ENCODE data around the gene ERN1. TPM values are rescaled to one million over a fixed set of nuclear protein-coding genes. Genes with fewer than 3 reads are reported as not detected.

The ERN1 gene
- total and polyA plus RNA-seq, 2 experiments from 2014 or later: 10.3 to 16.5 TPM

- no peaks in the 10 kb centered on the region for H3K9me3 ChIP-seq (ENCODE audit: low read depth)
- no peak overlapping the region for H3K4me3 ChIP-seq
- H3K27me3 ChIP-seq: no peaks in the 10 kb centered on the region
- H3K9me2 ChIP-seq (replicated peaks; ENCODE audit: insufficient read depth): no peaks in the 10 kb centered on the region
- TF ChIP-seq EZH2 (IDR thresholded peaks at IDR 0.05; ENCODE audit: borderline replicate concordance): no peak
- no peak for TF ChIP-seq EZH2phosphoT487 (IDR thresholded peaks at IDR 0.05; ENCODE audit: low read depth, severe bottlenecking, unreplicated experiment)
- TF ChIP-seq, protein P1, sequence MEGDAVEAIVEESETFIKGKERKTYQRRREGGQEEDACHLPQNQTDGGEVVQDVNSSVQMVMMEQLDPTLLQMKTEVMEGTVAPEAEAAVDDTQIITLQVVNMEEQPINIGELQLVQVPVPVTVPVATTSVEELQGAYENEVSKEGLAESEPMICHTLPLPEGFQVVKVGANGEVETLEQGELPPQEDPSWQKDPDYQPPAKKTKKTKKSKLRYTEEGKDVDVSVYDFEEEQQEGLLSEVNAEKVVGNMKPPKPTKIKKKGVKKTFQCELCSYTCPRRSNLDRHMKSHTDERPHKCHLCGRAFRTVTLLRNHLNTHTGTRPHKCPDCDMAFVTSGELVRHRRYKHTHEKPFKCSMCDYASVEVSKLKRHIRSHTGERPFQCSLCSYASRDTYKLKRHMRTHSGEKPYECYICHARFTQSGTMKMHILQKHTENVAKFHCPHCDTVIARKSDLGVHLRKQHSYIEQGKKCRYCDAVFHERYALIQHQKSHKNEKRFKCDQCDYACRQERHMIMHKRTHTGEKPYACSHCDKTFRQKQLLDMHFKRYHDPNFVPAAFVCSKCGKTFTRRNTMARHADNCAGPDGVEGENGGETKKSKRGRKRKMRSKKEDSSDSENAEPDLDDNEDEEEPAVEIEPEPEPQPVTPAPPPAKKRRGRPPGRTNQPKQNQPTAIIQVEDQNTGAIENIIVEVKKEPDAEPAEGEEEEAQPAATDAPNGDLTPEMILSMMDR (IDR thresholded peaks at IDR 0.05; ENCODE audit: poor library complexity): no peak
- peak; percentile 54 for DNase-seq (ENCODE audit: low spot score)
- peaks cover 7% of the 10 kb centered on the region for H3K79me2 ChIP-seq
- H3K4me1 ChIP-seq (ENCODE audit: insufficient read depth): peaks cover 12% of the 10 kb centered on the region
- 78% methylated on average over 5 of the region's 5 CpGs for WGBS (ENCODE audit: low lambda C conversion rate, missing lambda C conversion rate)
- no peaks in the 10 kb centered on the region for H3K36me3 ChIP-seq (replicated peaks; ENCODE audit: insufficient read depth, low read depth)
- H3K4me2 ChIP-seq: no peak overlapping the region
- H4K20me1 ChIP-seq (ENCODE audit: insufficient read depth, poor library complexity, severe bottlenecking): no peaks in the 10 kb centered on the region
- H2AFZ ChIP-seq: no peak overlapping the region
- H3K27ac ChIP-seq: peak overlapping the region; percentile 68
Measured at GRCh38 chr17:64150237-64151015, 20.5 kb upstream of the ERN1 start.

- H3K4me1 ChIP-seq (ENCODE audit: insufficient read depth): peaks cover 12% of the 10 kb centered on the region
- H3K4me2 ChIP-seq: no peak overlapping the region
- H3K4me3 ChIP-seq: no peak overlapping the region
- H3K27ac ChIP-seq: peak overlapping the region; percentile 93
- no peaks in the 10 kb centered on the region for H3K36me3 ChIP-seq (replicated peaks; ENCODE audit: insufficient read depth, low read depth)
- H3K9me2 ChIP-seq (replicated peaks; ENCODE audit: insufficient read depth): no peaks in the 10 kb centered on the region
- H4K20me1 ChIP-seq (ENCODE audit: insufficient read depth, poor library complexity, severe bottlenecking): no peaks in the 10 kb centered on the region
- H3K27me3 ChIP-seq: no peaks in the 10 kb centered on the region
- DNase-seq (ENCODE audit: low spot score): no peak
- no peaks in the 10 kb centered on the region for H3K9me3 ChIP-seq (ENCODE audit: low read depth)
- 97% methylated on average over 6 of the region's 6 CpGs for WGBS (ENCODE audit: low lambda C conversion rate, missing lambda C conversion rate)
- peaks cover 7% of the 10 kb centered on the region for H3K79me2 ChIP-seq
- TF ChIP-seq EZH2 (IDR thresholded peaks at IDR 0.05; ENCODE audit: borderline replicate concordance): no peak
- no peak for TF ChIP-seq EZH2phosphoT487 (IDR thresholded peaks at IDR 0.05; ENCODE audit: low read depth, severe bottlenecking, unreplicated experiment)
- TF ChIP-seq, protein P1 (IDR thresholded peaks at IDR 0.05; ENCODE audit: poor library complexity): no peak
- H2AFZ ChIP-seq: no peak overlapping the region
Measured at GRCh38 chr17:64149196-64149595, 19.3 kb upstream of the ERN1 start.

DNA sequence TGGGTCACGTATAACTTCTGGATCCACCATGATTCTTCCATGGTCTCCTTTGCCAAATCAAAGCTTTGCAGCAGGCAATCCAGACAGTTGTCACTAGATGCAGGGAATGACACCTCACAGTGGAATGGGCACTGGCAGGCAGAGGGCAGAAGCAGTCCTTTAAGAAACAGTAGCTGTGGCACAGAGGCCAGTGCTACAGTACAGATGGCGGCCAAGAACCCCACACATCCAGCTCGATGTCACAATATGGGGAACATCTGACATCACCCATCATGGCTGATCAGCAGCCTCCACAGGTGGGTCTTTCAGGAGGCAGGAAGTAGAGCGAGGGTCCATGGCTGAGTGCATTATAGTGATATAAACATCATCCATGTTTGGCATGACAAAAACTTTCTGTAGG is 18.8 kb upstream of the ERN1 start:
- Histone ChIP-seq H3K4me3 (no peak overlapping the region), H3K27ac (peak overlapping the region; percentile 93), H3K36me3 (replicated peaks; ENCODE audit: insufficient read depth, low read depth) (no peaks in the 10 kb centered on the region), H3K9me2 (replicated peaks; ENCODE audit: insufficient read depth) (no peaks in the 10 kb centered on the region), H3K4me1 (ENCODE audit: insufficient read depth) (peaks cover 12% of the 10 kb centered on the region), H2AFZ (no peak overlapping the region), H3K4me2 (no peak overlapping the region), H3K9me3 (ENCODE audit: low read depth) (no peaks in the 10 kb centered on the region), H3K27me3 (no peaks in the 10 kb centered on the region), H3K79me2 (peaks cover 7% of the 10 kb centered on the region), H4K20me1 (ENCODE audit: insufficient read depth, poor library complexity, severe bottlenecking) (no peaks in the 10 kb centered on the region)
- WGBS (ENCODE audit: low lambda C conversion rate, missing lambda C conversion rate): 91% methylated on average over 4 of the region's 4 CpGs
- TF ChIP-seq, protein P1 (IDR thresholded peaks at IDR 0.05; ENCODE audit: poor library complexity): no peak
- TF ChIP-seq EZH2 (IDR thresholded peaks at IDR 0.05; ENCODE audit: borderline replicate concordance) (no peak), EZH2phosphoT487 (IDR thresholded peaks at IDR 0.05; ENCODE audit: low read depth, severe bottlenecking, unreplicated experiment) (no peak)
- DNase-seq (ENCODE audit: low spot score): no peak
